H9 (cell line): Measurements from ENCODE around the gene ODAD4. TPM values are rescaled to one million over a fixed set of nuclear protein-coding genes. Genes with fewer than 3 reads are reported as not detected.

Experiments used
- DNase-seq: peaks from one replicate; pipeline ENCODE4 v3.0.0-alpha.2; 2017
- H2AFZ ChIP-seq: one replicate; pipeline ENCODE4 v1.6.1; 2013; ENCODE audit warnings: mild to moderate bottlenecking, low read length, control low read depth, moderate library complexity
- H2AK5ac ChIP-seq: 2 replicates; pipeline ENCODE4 v1.6.1; 2013; ENCODE audit warnings: low read length, control low read depth, mixed read lengths; ENCODE audit not compliant: insufficient read length
- H2BK120ac ChIP-seq: one replicate; pipeline ENCODE4 v1.6.1; 2013; ENCODE audit warnings: low read depth, mild to moderate bottlenecking, low read length, control low read depth, inconsistent platforms; ENCODE audit not compliant: poor library complexity, severe bottlenecking
- H2BK12ac ChIP-seq: 2 replicates; pipeline ENCODE4 v1.6.1; 2013; ENCODE audit warnings: low read length, control low read depth, mixed read lengths, low read depth; ENCODE audit not compliant: insufficient read length
- H2BK15ac ChIP-seq: 2 replicates; pipeline ENCODE4 v1.6.1; 2013; ENCODE audit warnings: low read depth, low read length, control low read depth
- H2BK20ac ChIP-seq: one replicate; pipeline ENCODE4 v1.6.1; 2013; ENCODE audit warnings: low read depth, mild to moderate bottlenecking, low read length, control low read depth, inconsistent platforms; ENCODE audit not compliant: poor library complexity, severe bottlenecking
- H2BK5ac ChIP-seq: 2 replicates; pipeline ENCODE4 v1.6.1; 2013; ENCODE audit warnings: low read length, control low read depth, mixed read lengths; ENCODE audit not compliant: insufficient read length
- H3K14ac ChIP-seq: 2 replicates; pipeline ENCODE4 v1.6.1; 2013; ENCODE audit warnings: low read length, control low read depth; ENCODE audit not compliant: insufficient read depth
- H3K18ac ChIP-seq: 2 replicates; pipeline ENCODE4 v1.6.1; 2013; ENCODE audit warnings: low read depth, mild to moderate bottlenecking, mixed read lengths, low read length, control low read depth; ENCODE audit not compliant: insufficient read length
- H3K23ac ChIP-seq: 2 replicates; pipeline ENCODE4 v1.6.1; 2013; ENCODE audit warnings: low read length, control low read depth, mixed read lengths, low read depth; ENCODE audit not compliant: insufficient read length
- H3K23me2 ChIP-seq: 2 replicates; pipeline ENCODE4 v1.6.1; 2013; ENCODE audit warnings: low read depth, mild to moderate bottlenecking, mixed read lengths, low read length, control low read depth; ENCODE audit not compliant: insufficient read length, poor library complexity, severe bottlenecking
- H3K27ac ChIP-seq: 2 replicates; pipeline ENCODE4 v1.5.1; 2013; ENCODE audit warnings: low read length, control low read depth, mixed read lengths, low read depth; ENCODE audit not compliant: insufficient read length
- H3K27me3 ChIP-seq: 2 replicates; pipeline ENCODE4 v1.6.1; 2013; ENCODE audit warnings: low read length, control low read depth, inconsistent platforms; ENCODE audit not compliant: insufficient read depth
- H3K4ac ChIP-seq: 2 replicates; pipeline ENCODE4 v1.6.1; 2013; ENCODE audit warnings: low read depth, mild to moderate bottlenecking, control low read depth, inconsistent platforms, low read length, moderate library complexity
- H3K4me1 ChIP-seq: 2 replicates; pipeline ENCODE4 v1.6.1; 2013; ENCODE audit warnings: low read length, control low read depth, inconsistent platforms; ENCODE audit not compliant: insufficient read depth
- H3K4me2 ChIP-seq: 2 replicates; pipeline ENCODE4 v1.6.1; 2013; ENCODE audit warnings: low read length, control low read depth, mixed read lengths; ENCODE audit not compliant: insufficient read length, insufficient read depth
- H3K56ac ChIP-seq: 2 replicates; pipeline ENCODE4 v1.6.1; 2013; ENCODE audit warnings: low read depth, mild to moderate bottlenecking, mixed read lengths, low read length, control low read depth; ENCODE audit not compliant: insufficient read length
- H3K79me1 ChIP-seq: 2 replicates; pipeline ENCODE4 v1.6.1; 2013; ENCODE audit warnings: low read depth, mild to moderate bottlenecking, moderate library complexity, low read length, control low read depth, inconsistent platforms; ENCODE audit not compliant: insufficient read depth, poor library complexity, severe bottlenecking
- H3K79me2 ChIP-seq: 2 replicates; pipeline ENCODE4 v1.6.1; 2013; ENCODE audit warnings: low read length, control low read depth, inconsistent platforms; ENCODE audit not compliant: insufficient read depth
- H3K9ac ChIP-seq: 2 replicates; pipeline ENCODE4 v1.6.1; 2013; ENCODE audit warnings: low read length, control low read depth, mixed read lengths; ENCODE audit not compliant: insufficient read length; ENCODE audit errors: extremely low read depth
- H3K9me3 ChIP-seq: one replicate; pipeline ENCODE4 v1.6.1; 2013; ENCODE audit warnings: low read depth, low read length, inconsistent platforms; ENCODE audit not compliant: control insufficient read depth
- H3T11ph ChIP-seq: one replicate; pipeline ENCODE4 v1.6.1; 2013; ENCODE audit warnings: mild to moderate bottlenecking, low read length, control low read depth, inconsistent platforms
- H4K20me1 ChIP-seq: one replicate; pipeline ENCODE4 v1.6.1; 2013; ENCODE audit not compliant: control insufficient read depth, insufficient read length, insufficient read depth
- H4K5ac ChIP-seq: 2 replicates; pipeline ENCODE4 v1.6.1; 2013; ENCODE audit warnings: low read depth, mild to moderate bottlenecking, mixed read lengths, low read length, control low read depth; ENCODE audit not compliant: insufficient read length
- H4K8ac ChIP-seq: replicated peaks from 2 replicates; pipeline ENCODE4 v1.6.1; 2013; ENCODE audit warnings: low read length, control low read depth, mixed read lengths, low read depth; ENCODE audit not compliant: insufficient read length
- H4K91ac ChIP-seq: 2 replicates; pipeline ENCODE4 v1.6.1; 2013; ENCODE audit warnings: low read depth, mild to moderate bottlenecking, moderate library complexity, mixed read lengths, low read length, control low read depth; ENCODE audit not compliant: insufficient read length
- H3K27ac Mint-ChIP-seq, 3 experiments: 2 replicates in 2 of 3; 3 replicates in 1 of 3; pipeline ENCODE4 v1.8.0; 2020 to 2021; ENCODE audit warnings: mixed read lengths in 3 of 3, mild to moderate bottlenecking in 1 of 3, moderate library complexity in 1 of 3
- H3K27me3 Mint-ChIP-seq: 2 replicates; pipeline ENCODE4 v1.8.0; 2021; ENCODE audit warnings: low read depth, mild to moderate bottlenecking, moderate library complexity, mixed read lengths
- H3K36me3 Mint-ChIP-seq, 3 experiments: 2 replicates in 2 of 3; 3 replicates in 1 of 3; pipeline ENCODE4 v1.8.0; 2020 to 2021; ENCODE audit warnings: low read depth in 3 of 3, mixed read lengths in 3 of 3; ENCODE audit not compliant: insufficient read depth in 1 of 3
- H3K4me1 Mint-ChIP-seq, 2 experiments: 2 replicates each; pipeline ENCODE4 v1.8.0; 2020; ENCODE audit warnings: mixed read lengths in 2 of 2
- H3K4me3 Mint-ChIP-seq, 2 experiments: 2 replicates in 1 of 2; 3 replicates in 1 of 2; pipeline ENCODE4 v1.8.0; 2020 to 2021; ENCODE audit warnings: mild to moderate bottlenecking in 2 of 2, mixed read lengths in 2 of 2, moderate library complexity in 1 of 2
- H3K9me3 Mint-ChIP-seq, 2 experiments: 2 replicates in 1 of 2; 3 replicates in 1 of 2; pipeline ENCODE4 v1.8.0; 2020; ENCODE audit warnings: mild to moderate bottlenecking in 2 of 2, mixed read lengths in 2 of 2, moderate library complexity in 1 of 2
- CTCF ChIP-seq: fragments of 200-600 bp; sonication (generic); conservative IDR thresholded peaks from 3 replicates; pipeline ENCODE4 v1.8.0; 2021; ENCODE audit warnings: antibody characterized with exemption, mild to moderate bottlenecking
- WGBS: extraction: QIAGEN DNeasy Blood & Tissue Kit; methylation state at CpG from one replicate; pipeline ENCODE4 v1.1.7; 2013; ENCODE audit warnings: missing lambda C conversion rate, low lambda C conversion rate, mixed read lengths; ENCODE audit not compliant: insufficient read length; ENCODE audit errors: extremely low coverage; 5-methylcytosine and 5-hydroxymethylcytosine counted together
- total RNA-seq: library from RNA; stranded (reverse); gene quantifications from 2 replicates; pipeline ENCODE4 v1.2.1, GENCODE V29; 2021

Gene ODAD4
- total RNA-seq, 1 experiment from 2014 or later: 2.1 TPM

- H3K27ac Mint-ChIP-seq: peak overlapping the region; percentile 42 to 89 (median 46); a peak in 6 of 7 replicates
- Histone ChIP-seq H2BK15ac (no peak overlapping the region), H4K20me1 (peaks cover 11% of the 10 kb centered on the region), H3K4ac (no peak overlapping the region), H3K56ac (no peak overlapping the region), H3K23me2 (peaks cover 4% of the 10 kb centered on the region), H3K4me2 (no peak overlapping the region), H3K79me2 (peaks cover 53% of the 10 kb centered on the region), H3K18ac (no peak overlapping the region), H4K91ac (no peak overlapping the region), H3K79me1 (peaks cover 13% of the 10 kb centered on the region), H3K9me3 (no peaks in the 10 kb centered on the region), H3K23ac (no peak overlapping the region), H3K9ac (no peak overlapping the region), H3K27me3 (no peaks in the 10 kb centered on the region), H3K14ac (no peak overlapping the region), H3K27ac (no peak overlapping the region), H2AFZ (no peak overlapping the region), H3K4me1 (no peaks in the 10 kb centered on the region; the same call in 1 of the 2 replicates), H3T11ph (no peak overlapping the region), H2AK5ac (no peak overlapping the region), H2BK5ac (no peak overlapping the region), H4K8ac (no peak overlapping the region), H4K5ac (no peak overlapping the region), H2BK120ac (no peak overlapping the region), H2BK20ac (no peak overlapping the region), H2BK12ac (no peak overlapping the region)
- no peak for DNase-seq
- TF ChIP-seq CTCF: peak; percentile 36; the same call in 2 of the 3 replicates
- WGBS: no CpG with 5 or more reads among the region's 4 CpGs
- H3K27me3 Mint-ChIP-seq: no peaks in the 10 kb centered on the region
- peaks cover 34 to 40% of the 10 kb centered on the region in 2 experiments for H3K4me1 Mint-ChIP-seq
- no peaks in the 10 kb centered on the region for H3K9me3 Mint-ChIP-seq
- H3K36me3 Mint-ChIP-seq: peaks cover 53 to 65% (median 55%) of the 10 kb centered on the region in 3 experiments; a peak in 6 of 7 replicates
- H3K4me3 Mint-ChIP-seq: no peak overlapping the region; a peak in 1 of 5 replicates
These were observed 16.6 kb upstream of the ODAD4 start for GRCh38 chr17:41913798-41914197.
